ENCODE results near the gene ATP8B4.

DNA sequence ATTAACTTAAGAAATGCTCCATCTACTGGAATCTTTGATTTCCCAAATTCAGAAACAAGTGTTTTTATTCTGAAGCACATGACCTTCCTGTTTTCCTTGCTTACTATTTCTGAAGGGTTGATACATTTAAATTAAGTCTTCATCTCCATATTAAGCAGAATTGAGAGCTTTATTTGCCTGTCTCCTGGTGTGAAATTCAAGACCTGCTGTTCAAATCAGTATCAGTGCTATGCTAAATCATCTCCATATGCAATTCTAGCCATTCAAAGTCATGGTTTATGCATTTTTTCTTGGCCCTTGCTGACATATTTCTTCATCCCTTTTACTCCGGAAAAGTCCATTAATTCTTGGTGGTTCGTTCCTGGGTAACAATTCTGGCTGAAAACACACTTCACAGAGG lies 195.4 kb downstream of the ATP8B4 start:
- TF ChIP-seq, protein P1, sequence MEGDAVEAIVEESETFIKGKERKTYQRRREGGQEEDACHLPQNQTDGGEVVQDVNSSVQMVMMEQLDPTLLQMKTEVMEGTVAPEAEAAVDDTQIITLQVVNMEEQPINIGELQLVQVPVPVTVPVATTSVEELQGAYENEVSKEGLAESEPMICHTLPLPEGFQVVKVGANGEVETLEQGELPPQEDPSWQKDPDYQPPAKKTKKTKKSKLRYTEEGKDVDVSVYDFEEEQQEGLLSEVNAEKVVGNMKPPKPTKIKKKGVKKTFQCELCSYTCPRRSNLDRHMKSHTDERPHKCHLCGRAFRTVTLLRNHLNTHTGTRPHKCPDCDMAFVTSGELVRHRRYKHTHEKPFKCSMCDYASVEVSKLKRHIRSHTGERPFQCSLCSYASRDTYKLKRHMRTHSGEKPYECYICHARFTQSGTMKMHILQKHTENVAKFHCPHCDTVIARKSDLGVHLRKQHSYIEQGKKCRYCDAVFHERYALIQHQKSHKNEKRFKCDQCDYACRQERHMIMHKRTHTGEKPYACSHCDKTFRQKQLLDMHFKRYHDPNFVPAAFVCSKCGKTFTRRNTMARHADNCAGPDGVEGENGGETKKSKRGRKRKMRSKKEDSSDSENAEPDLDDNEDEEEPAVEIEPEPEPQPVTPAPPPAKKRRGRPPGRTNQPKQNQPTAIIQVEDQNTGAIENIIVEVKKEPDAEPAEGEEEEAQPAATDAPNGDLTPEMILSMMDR (IDR thresholded peaks at IDR 0.05) = no peak
- TF ChIP-seq POLR2A (IDR thresholded peaks at IDR 0.05) = no peak
- TF ChIP-seq POLR2AphosphoS5 (IDR thresholded peaks at IDR 0.05) = no peak
